ENCODE results near the gene GAS7.

Gene GAS7

GRCh38 chr17:9973669-9974447 is 224.5 kb downstream of the GAS7 start:
- DNase-seq: no peak

GRCh38 chr17:9971991-9972390 is 226.4 kb downstream of the GAS7 start:
- no peak for DNase-seq

GRCh38 chr17:9969301-9969935 is 229.0 kb downstream of the GAS7 start:
- DNase-seq: no peak

GRCh38 chr17:9968881-9969280 is 229.5 kb downstream of the GAS7 start:
- no peak for DNase-seq

- no peak for DNase-seq
Measured at GRCh38 chr17:9968008-9968407, 230.4 kb downstream of the GAS7 start.

- no peak for DNase-seq
Measured at GRCh38 chr17:9959377-9959981, 238.9 kb downstream of the GAS7 start.

GRCh38 chr17:9958586-9959281 is 239.7 kb downstream of the GAS7 start:
- DNase-seq: peak; percentile 3

- no peak for DNase-seq
Measured at GRCh38 chr17:9957244-9957643, 241.2 kb downstream of the GAS7 start.

- DNase-seq: no peak
Measured at GRCh38 chr17:9956474-9957131, 241.8 kb downstream of the GAS7 start.

GRCh38 chr17:9953492-9953891 is 244.9 kb downstream of the GAS7 start:
- no peak for DNase-seq

GRCh38 chr17:9951803-9952202 is 246.6 kb downstream of the GAS7 start:
- DNase-seq: no peak

- DNase-seq: no peak
Measured at GRCh38 chr17:9948928-9949327, 249.5 kb downstream of the GAS7 start.

- no peak for DNase-seq
Measured at GRCh38 chr17:9944704-9945103, 253.7 kb downstream of the GAS7 start.

GRCh38 chr17:9943343-9943742 is 255.1 kb downstream of the GAS7 start:
- no peak for DNase-seq

- DNase-seq: no peak
Measured at GRCh38 chr17:9942885-9943284, 255.5 kb downstream of the GAS7 start.

GRCh38 chr17:9941305-9941704 is 257.1 kb downstream of the GAS7 start:
- DNase-seq: no peak

- DNase-seq: no peak
Measured at GRCh38 chr17:9940841-9941240, 257.6 kb downstream of the GAS7 start.

- no peak for DNase-seq
Measured at GRCh38 chr17:9938764-9939163, 259.6 kb downstream of the GAS7 start.

- no peak for DNase-seq
Measured at GRCh38 chr17:9937901-9938300, 260.5 kb downstream of the GAS7 start.

- DNase-seq: no peak
Measured at GRCh38 chr17:9937241-9937761, 261.1 kb downstream of the GAS7 start.

- no peak for DNase-seq
Measured at GRCh38 chr17:9936095-9936494, 262.3 kb downstream of the GAS7 start.

GRCh38 chr17:9935408-9935807 is 263.0 kb downstream of the GAS7 start:
- DNase-seq: no peak

GRCh38 chr17:9934331-9934730 is 264.1 kb downstream of the GAS7 start:
- DNase-seq: no peak

All from CD4-positive, alpha-beta T cell treated with Interleukin-21 for 1 hour (primary cell).